Smooth muscle cell (in vitro differentiated cells): ENCODE results near the gene SPON2. TPM values are rescaled to one million over a fixed set of nuclear protein-coding genes. Genes with fewer than 3 reads are reported as not detected.

Experiments used
- DNase-seq: peaks from one replicate; lab custom pipeline; 2025; ENCODE audit not compliant: unreplicated experiment; lab: John Stamatoyannopoulos, UW
- H2AFZ ChIP-seq: fragments of 200-600 bp; sonication (generic); 2 replicates; pipeline ENCODE4 v1.6.0; 2016; ENCODE audit warnings: antibody characterized with exemption, low read depth, mild to moderate bottlenecking
- H3F3A ChIP-seq: fragments of 200-600 bp; sonication (generic); 2 replicates; pipeline ENCODE4 v1.6.0; 2017; ENCODE audit warnings: antibody characterized with exemption, low read depth
- H3K27ac ChIP-seq: fragments of 200-600 bp; sonication (generic); 2 replicates; pipeline ENCODE4 v1.5.1; 2016; ENCODE audit warnings: low read depth, mild to moderate bottlenecking
- H3K27me3 ChIP-seq: fragments of 200-600 bp; sonication (generic); 2 replicates; pipeline ENCODE4 v1.6.1; 2016; ENCODE audit warnings: low read depth, mild to moderate bottlenecking
- H3K36me3 ChIP-seq: fragments of 200-600 bp; sonication (generic); 2 replicates; pipeline ENCODE4 v1.5.1; 2016; ENCODE audit warnings: low read depth
- H3K4me1 ChIP-seq: fragments of 200-600 bp; sonication (generic); 2 replicates; pipeline ENCODE4 v1.5.1; 2016; ENCODE audit warnings: low read depth
- H3K4me2 ChIP-seq: fragments of 200-600 bp; sonication (generic); 2 replicates; pipeline ENCODE4 v1.6.0; 2016; ENCODE audit warnings: mild to moderate bottlenecking
- H3K4me3 ChIP-seq: fragments of 200-600 bp; sonication (generic); 2 replicates; pipeline ENCODE4 v1.5.1; 2016; ENCODE audit warnings: mild to moderate bottlenecking
- H3K79me2 ChIP-seq: fragments of 200-600 bp; sonication (generic); 2 replicates; pipeline ENCODE4 v1.6.0; 2016; ENCODE audit warnings: low read depth, mild to moderate bottlenecking
- H3K9ac ChIP-seq: fragments of 200-600 bp; sonication (generic); 2 replicates; pipeline ENCODE4 v1.6.0; 2016; ENCODE audit warnings: low read depth
- H3K9me3 ChIP-seq: fragments of 200-600 bp; sonication (generic); replicated peaks from 2 replicates; pipeline ENCODE4 v1.5.1; 2016; ENCODE audit warnings: low read depth
- H4K20me1 ChIP-seq: fragments of 200-600 bp; sonication (generic); 2 replicates; pipeline ENCODE4 v1.6.0; 2016; ENCODE audit warnings: low read depth
- WGBS: methylation state at CpG from one replicate; pipeline ENCODE4 v1.1.7; 2016; ENCODE audit warnings: low lambda C conversion rate; 5-methylcytosine and 5-hydroxymethylcytosine counted together
- polyA plus RNA-seq: library from polyadenylated mRNA; unstranded; fragments of >200 nt; fragmentation: Nextera tagmentation; extraction: Ambion mirVana; gene quantifications from 2 replicates; pipeline ENCODE4 v1.2.1, GENCODE V29; 2016
- total RNA-seq: library from RNA; depleted of rRNA; stranded (reverse); fragments of >200 nt; gene quantifications from 2 replicates; pipeline ENCODE4 v1.2.3, GENCODE V29; 2014
- TF ChIP-seq, protein P1 (sequence below): fragments of 200-600 bp; sonication (generic); IDR thresholded peaks from 2 replicates; pipeline ENCODE4 v1.5.1; 2017; ENCODE audit warnings: borderline replicate concordance, mild to moderate bottlenecking, antibody characterized with exemption; ENCODE audit not compliant: insufficient read depth, poor library complexity, severe bottlenecking

SPON2 gene
- total and polyA plus RNA-seq, 2 experiments from 2014 or later = 171 to 427 TPM

- no peaks in the 10 kb centered on the region for H3K36me3 ChIP-seq
- no peaks in the 10 kb centered on the region for H3K27me3 ChIP-seq
- no peak overlapping the region for H2AFZ ChIP-seq
- WGBS = 95% methylated on average over 13 of the region's 28 CpGs
- H3K4me2 ChIP-seq = no peak overlapping the region
- H3K4me3 ChIP-seq = no peak overlapping the region
- H3K4me1 ChIP-seq = peaks cover 5% of the 10 kb centered on the region
- no peaks in the 10 kb centered on the region for H3K9me3 ChIP-seq
- H4K20me1 ChIP-seq = no peaks in the 10 kb centered on the region
- H3F3A ChIP-seq = peaks cover 6% of the 10 kb centered on the region
- TF ChIP-seq, protein P1, sequence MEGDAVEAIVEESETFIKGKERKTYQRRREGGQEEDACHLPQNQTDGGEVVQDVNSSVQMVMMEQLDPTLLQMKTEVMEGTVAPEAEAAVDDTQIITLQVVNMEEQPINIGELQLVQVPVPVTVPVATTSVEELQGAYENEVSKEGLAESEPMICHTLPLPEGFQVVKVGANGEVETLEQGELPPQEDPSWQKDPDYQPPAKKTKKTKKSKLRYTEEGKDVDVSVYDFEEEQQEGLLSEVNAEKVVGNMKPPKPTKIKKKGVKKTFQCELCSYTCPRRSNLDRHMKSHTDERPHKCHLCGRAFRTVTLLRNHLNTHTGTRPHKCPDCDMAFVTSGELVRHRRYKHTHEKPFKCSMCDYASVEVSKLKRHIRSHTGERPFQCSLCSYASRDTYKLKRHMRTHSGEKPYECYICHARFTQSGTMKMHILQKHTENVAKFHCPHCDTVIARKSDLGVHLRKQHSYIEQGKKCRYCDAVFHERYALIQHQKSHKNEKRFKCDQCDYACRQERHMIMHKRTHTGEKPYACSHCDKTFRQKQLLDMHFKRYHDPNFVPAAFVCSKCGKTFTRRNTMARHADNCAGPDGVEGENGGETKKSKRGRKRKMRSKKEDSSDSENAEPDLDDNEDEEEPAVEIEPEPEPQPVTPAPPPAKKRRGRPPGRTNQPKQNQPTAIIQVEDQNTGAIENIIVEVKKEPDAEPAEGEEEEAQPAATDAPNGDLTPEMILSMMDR = no peak
- DNase-seq = no peak
- H3K79me2 ChIP-seq = no peaks in the 10 kb centered on the region
- peak overlapping the region; percentile 30 for H3K27ac ChIP-seq
- no peak overlapping the region for H3K9ac ChIP-seq
Measured at GRCh38 chr4:1193206-1194009, 21.0 kb upstream of the SPON2 start.

DNA sequence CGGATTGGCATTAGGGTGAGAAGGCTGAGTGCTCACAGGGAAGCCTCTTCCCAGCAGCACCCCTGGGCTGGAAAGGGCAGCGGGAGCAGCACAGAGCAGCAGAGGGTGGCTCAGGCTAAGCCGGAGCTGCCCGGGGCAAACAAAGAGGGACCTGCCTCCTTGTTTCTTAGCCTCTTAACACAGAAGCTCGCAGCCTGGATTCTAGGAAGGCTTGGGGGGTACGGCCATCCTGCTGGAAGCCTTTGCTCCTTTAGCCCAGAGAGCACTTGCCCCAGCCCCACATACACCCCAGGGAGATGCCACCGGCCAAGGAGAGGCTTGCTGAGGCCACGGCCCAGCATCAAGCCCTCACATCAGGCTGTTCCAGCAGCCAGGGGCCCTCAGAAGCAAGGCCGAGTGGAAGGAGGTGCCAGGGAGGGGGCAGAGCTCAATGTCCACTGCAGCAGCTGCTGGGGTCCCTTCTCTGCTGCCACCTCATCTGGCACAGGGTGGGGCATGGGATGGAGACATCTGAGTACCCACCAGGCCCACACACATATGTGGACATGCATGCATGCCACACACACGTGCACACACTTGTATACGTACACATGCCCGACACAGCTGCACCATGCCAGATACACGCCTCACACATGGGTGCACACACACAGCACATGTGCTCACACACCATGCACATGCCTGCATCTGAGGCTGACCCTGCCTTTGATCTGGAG lies 20.3 kb upstream of the SPON2 start:
- Histone ChIP-seq H2AFZ (no peak overlapping the region), H3K27me3 (no peaks in the 10 kb centered on the region), H4K20me1 (no peaks in the 10 kb centered on the region), H3K4me1 (peaks cover 5% of the 10 kb centered on the region), H3K9ac (peak overlapping the region; percentile 49), H3K27ac (peak overlapping the region; percentile 82), H3K9me3 (no peaks in the 10 kb centered on the region), H3K36me3 (no peaks in the 10 kb centered on the region), H3K79me2 (no peaks in the 10 kb centered on the region), H3F3A (peaks cover 6% of the 10 kb centered on the region), H3K4me2 (peak overlapping the region; percentile 60), H3K4me3 (no peak overlapping the region)
- WGBS = 79% methylated on average over 12 of the region's 13 CpGs
- DNase-seq = no peak
- TF ChIP-seq, protein P1 = no peak

DNA sequence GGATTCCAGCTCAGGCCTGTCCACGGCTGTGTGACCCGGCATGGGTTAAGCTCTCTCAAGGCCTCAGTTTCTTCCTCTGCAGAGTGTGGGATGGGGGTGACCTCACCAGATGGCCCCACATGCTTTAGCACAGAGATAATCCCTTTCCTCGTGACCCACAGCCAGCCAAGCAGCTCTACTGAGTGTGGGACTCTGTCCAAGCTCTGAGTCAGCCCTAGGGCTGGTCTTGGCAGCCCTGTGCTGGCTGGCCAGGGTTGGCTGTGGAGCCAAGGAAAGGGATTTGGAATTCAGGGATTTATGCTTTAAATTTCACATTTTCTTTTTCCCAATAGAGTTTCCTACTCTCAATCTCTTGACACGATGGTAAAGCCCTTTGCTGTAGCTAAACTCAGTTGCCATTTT lies 19.7 kb upstream of the SPON2 start:
- no peaks in the 10 kb centered on the region for H3K9me3 ChIP-seq
- H3K4me2 ChIP-seq = peak overlapping the region; percentile 60
- no peaks in the 10 kb centered on the region for H4K20me1 ChIP-seq
- peaks cover 5% of the 10 kb centered on the region for H3K4me1 ChIP-seq
- H3K27ac ChIP-seq = peak overlapping the region; percentile 82
- H3K4me3 ChIP-seq = no peak overlapping the region
- 14% methylated on average over 4 of the region's 4 CpGs for WGBS
- no peaks in the 10 kb centered on the region for H3K36me3 ChIP-seq
- H3K79me2 ChIP-seq = no peaks in the 10 kb centered on the region
- H3F3A ChIP-seq = peaks cover 6% of the 10 kb centered on the region
- no peak for DNase-seq
- peak overlapping the region; percentile 49 for H3K9ac ChIP-seq
- H2AFZ ChIP-seq = no peak overlapping the region
- TF ChIP-seq, protein P1 = no peak
- H3K27me3 ChIP-seq = no peaks in the 10 kb centered on the region
